ENCODE measurements around the gene C1orf198. TPM values are rescaled to one million over a fixed set of nuclear protein-coding genes. Genes with fewer than 3 reads are reported as not detected.
A peak's percentile ranks its signal among the peaks of the same experiment; 100 is the strongest.

Gene C1orf198
- total RNA-seq, 1 donor from 2014 or later = 48.5 TPM

- no peak overlapping the region for H3K9ac ChIP-seq
- TF ChIP-seq CTCF (IDR thresholded peaks at IDR 0.05) (no peak), EZH2phosphoT487 (IDR thresholded peaks at IDR 0.05) (no peak), EZH2 (IDR thresholded peaks at IDR 0.05) (no peak)
Observed at GRCh38 chr1:230858918-230859729, 9.2 kb downstream of the C1orf198 start.

GRCh38 chr1:230858236-230858820, 10.0 kb downstream of the C1orf198 start:
- Histone ChIP-seq H3K27me3 (no peaks in the 10 kb centered on the region), H3K79me2 (ENCODE audit: low read depth) (peaks cover 79% of the 10 kb centered on the region), H2AFZ (replicated peaks) (no peak overlapping the region), H3K9me3 (ENCODE audit: low read depth) (no peaks in the 10 kb centered on the region), H3F3A (ENCODE audit: low read depth) (peaks cover 8% of the 10 kb centered on the region), H3K36me3 (peaks cover 3% of the 10 kb centered on the region), H3K4me2 (no peak overlapping the region), H3K27ac (no peak overlapping the region), H3K4me1 (peaks cover 48% of the 10 kb centered on the region), H4K20me1 (ENCODE audit: low read depth) (peaks cover 31% of the 10 kb centered on the region), H3K9ac (no peak overlapping the region), H3K4me3 (no peak overlapping the region)
- no peak for DNase-seq (ENCODE audit: low spot score)
- Mint-ChIP-seq H3K4me3 (no peak overlapping the region), H3K9me3 (peaks cover 7% of the 10 kb centered on the region), H3K27ac (no peak overlapping the region), H3K36me3 (peaks cover 65% of the 10 kb centered on the region), H3K4me1 (peaks cover 47% of the 10 kb centered on the region), H3K27me3 (ENCODE audit: insufficient read depth, low read depth) (peaks cover 8% of the 10 kb centered on the region)
- TF ChIP-seq EZH2phosphoT487 (IDR thresholded peaks at IDR 0.05) (no peak), CTCF (IDR thresholded peaks at IDR 0.05) (no peak), EZH2 (IDR thresholded peaks at IDR 0.05) (no peak)

More at GRCh38 chr1:230858918-230859729, 9.2 kb downstream of the C1orf198 start:
- H3K36me3 ChIP-seq = no peaks in the 10 kb centered on the region
- Mint-ChIP-seq H3K36me3 (peaks cover 58% of the 10 kb centered on the region), H3K27ac (peak overlapping the region; percentile 15), H3K4me3 (peak overlapping the region; percentile 47), H3K27me3 (ENCODE audit: insufficient read depth, low read depth) (peaks cover 8% of the 10 kb centered on the region), H3K9me3 (peaks cover 7% of the 10 kb centered on the region), H3K4me1 (peaks cover 51% of the 10 kb centered on the region)
- peak overlapping the region; percentile 8 for H3K4me2 ChIP-seq
- no peaks in the 10 kb centered on the region for H3K27me3 ChIP-seq
- peaks cover 55% of the 10 kb centered on the region for H3K4me1 ChIP-seq
- H3K79me2 ChIP-seq (ENCODE audit: low read depth) = peaks cover 87% of the 10 kb centered on the region
- H3F3A ChIP-seq (ENCODE audit: low read depth) = peaks cover 8% of the 10 kb centered on the region
- H3K27ac ChIP-seq = peak overlapping the region; percentile 69
- H4K20me1 ChIP-seq (ENCODE audit: low read depth) = peaks cover 33% of the 10 kb centered on the region
- H3K9me3 ChIP-seq (ENCODE audit: low read depth) = no peaks in the 10 kb centered on the region
- H3K4me3 ChIP-seq = no peak overlapping the region
- DNase-seq (ENCODE audit: low spot score) = peak; percentile 50
- no peak overlapping the region for H2AFZ ChIP-seq (replicated peaks)

- Histone ChIP-seq H3K4me2 (no peak overlapping the region), H2AFZ (replicated peaks) (no peak overlapping the region), H3F3A (ENCODE audit: low read depth) (peaks cover 8% of the 10 kb centered on the region), H3K36me3 (peaks cover 3% of the 10 kb centered on the region), H3K9me3 (ENCODE audit: low read depth) (no peaks in the 10 kb centered on the region), H3K9ac (no peak overlapping the region), H3K27me3 (no peaks in the 10 kb centered on the region), H3K79me2 (ENCODE audit: low read depth) (peaks cover 74% of the 10 kb centered on the region), H3K27ac (no peak overlapping the region), H3K4me3 (no peak overlapping the region), H3K4me1 (peaks cover 46% of the 10 kb centered on the region), H4K20me1 (ENCODE audit: low read depth) (peaks cover 30% of the 10 kb centered on the region)
- Mint-ChIP-seq H3K4me3 (no peak overlapping the region), H3K27me3 (ENCODE audit: insufficient read depth, low read depth) (peaks cover 8% of the 10 kb centered on the region), H3K36me3 (peaks cover 70% of the 10 kb centered on the region), H3K4me1 (peaks cover 44% of the 10 kb centered on the region), H3K9me3 (peaks cover 7% of the 10 kb centered on the region), H3K27ac (no peak overlapping the region)
- no peak for TF ChIP-seq CTCF (IDR thresholded peaks at IDR 0.05)
- TF ChIP-seq EZH2 (IDR thresholded peaks at IDR 0.05) = no peak
- no peak for TF ChIP-seq EZH2phosphoT487 (IDR thresholded peaks at IDR 0.05)
- DNase-seq (ENCODE audit: low spot score) = no peak
Observed at GRCh38 chr1:230857822-230858221, 10.5 kb downstream of the C1orf198 start.

Measured in neural progenitor cell (in vitro differentiated cells).